K562 (cell line): Measurements from ENCODE around the gene MMP17. TPM values are rescaled to one million over a fixed set of nuclear protein-coding genes. Genes with fewer than 3 reads are reported as not detected.

Source experiments
- ATAC-seq: fragments of 200-7000 bp; cut with Tn5 transposase; 3 replicates; pipeline ENCODE4 v1.9.1; 2020; ENCODE audit warnings: moderate library complexity
- BruUV-seq: library from RNA; stranded (reverse); fragments of 400-500 nt; replicated peaks from 2 replicates; lab custom pipeline; 2021; lab: Mats Ljungman, UMichigan
- CTCF ChIA-PET: fragments of 300-600 bp; formaldehyde crosslinking; extraction: SDS; loops from one replicate; lab custom pipeline; 2021; ENCODE audit warnings: low intra/inter-chr PET ratio; lab: Yijun Ruan, JAX
- POLR2A ChIA-PET: fragments of 300-600, 350-650 bp; sonication (Branson Sonifier 250); formaldehyde crosslinking; extraction: SDS; loops from one replicate; lab custom pipeline; 2021; ENCODE audit warnings: antibody characterized with exemption, inconsistent platforms; lab: Yijun Ruan, JAX
- DNase-seq, 4 experiments: peaks; one replicate each; pipeline versions ENCODE4 v3.0.0 to v3.0.0-alpha.2; 2011 to 2018; ENCODE audit warnings: low spot score in 3 of 4, mixed read lengths in 3 of 4; ENCODE audit errors: extremely low read depth in 1 of 4
- FAIRE-seq: peaks from 2 replicates; lab custom pipeline; 2011; peaks lifted over from hg19 to GRCh38; lab: Jason Lieb, UNC
- H2AFZ ChIP-seq: 2 replicates; pipeline ENCODE4 v1.6.0; 2011; ENCODE audit warnings: low read depth, low read length, control low read depth, inconsistent platforms
- H3K27ac ChIP-seq: fragments of 200-600 bp; 3 replicates; pipeline ENCODE4 v1.8.0; 2011; ENCODE audit warnings: low read depth, mild to moderate bottlenecking, control low read depth, inconsistent platforms, low read length, moderate library complexity, mixed read lengths; ENCODE audit errors: extremely low read depth
- H3K27me3 ChIP-seq, 2 experiments: fragments of 300-600 bp in 1 of 2; 2 replicates in 1 of 2; 3 replicates in 1 of 2; pipeline versions ENCODE4 v1.6.0 to v1.8.0; 2011; ENCODE audit warnings: inconsistent platforms in 2 of 2, low read length in 2 of 2, mild to moderate bottlenecking in 1 of 2, mixed read lengths in 1 of 2, moderate library complexity in 1 of 2; ENCODE audit not compliant: control insufficient read depth in 2 of 2, insufficient read depth in 2 of 2
- H3K36me3 ChIP-seq: fragments of 300-600 bp; 3 replicates; pipeline ENCODE4 v1.8.0; 2011; ENCODE audit warnings: mild to moderate bottlenecking, low read length, inconsistent platforms; ENCODE audit not compliant: control insufficient read depth, insufficient read depth
- H3K4me1 ChIP-seq, 2 experiments: fragments of 200-600 bp in 1 of 2; replicated peaks in 1 of 2; 2 replicates in 1 of 2; 3 replicates in 1 of 2; pipeline versions ENCODE4 v1.5.1 to v1.8.0; 2011; ENCODE audit warnings: inconsistent platforms in 2 of 2, low read length in 2 of 2, mild to moderate bottlenecking in 1 of 2, mixed read lengths in 1 of 2, moderate library complexity in 1 of 2; ENCODE audit not compliant: control insufficient read depth in 2 of 2, insufficient read depth in 2 of 2
- H3K4me2 ChIP-seq: 2 replicates; pipeline ENCODE4 v1.6.1; 2011; ENCODE audit warnings: low read length, control low read depth, inconsistent platforms, mixed read lengths; ENCODE audit not compliant: insufficient read depth
- H3K4me3 ChIP-seq: fragments of 200-600 bp; sonication (generic), shearing (Covaris generic); 2 replicates; pipeline ENCODE4 v1.5.1; 2016; ENCODE audit warnings: control low read depth, inconsistent platforms
- H3K79me2 ChIP-seq: fragments of 200-600 bp; 3 replicates; pipeline ENCODE4 v1.8.0; 2011; ENCODE audit warnings: low read length, inconsistent platforms; ENCODE audit not compliant: control insufficient read depth, insufficient read depth
- H3K9ac ChIP-seq, 2 experiments: 2 replicates each; pipeline versions ENCODE4 v1.6.0 to v1.6.1; 2011; ENCODE audit warnings: low read depth in 2 of 2, low read length in 2 of 2, control low read depth in 1 of 2, inconsistent platforms in 1 of 2, mild to moderate bottlenecking in 1 of 2, mixed read lengths in 1 of 2; ENCODE audit not compliant: insufficient read depth in 1 of 2
- H3K9me1 ChIP-seq: one replicate; pipeline ENCODE4 v1.6.0; 2011; ENCODE audit warnings: inconsistent platforms, mild to moderate bottlenecking, low read length, moderate library complexity; ENCODE audit not compliant: control insufficient read depth, insufficient read depth
- H3K9me3 ChIP-seq: replicated peaks from 2 replicates; pipeline ENCODE4 v1.5.1; 2011; ENCODE audit warnings: low read depth, low read length, inconsistent platforms; ENCODE audit not compliant: control insufficient read depth, insufficient read depth
- H4K20me1 ChIP-seq: replicated peaks from 2 replicates; pipeline ENCODE4 v1.6.1; 2011; ENCODE audit warnings: low read length, inconsistent platforms, mixed read lengths; ENCODE audit not compliant: control insufficient read depth, insufficient read depth
- PTTG1 ChIP-seq: fragments of 450-650 bp; IDR thresholded peaks from 2 replicates; pipeline ENCODE4 v1.6.1; 2016; ENCODE audit warnings: low read depth, mild to moderate bottlenecking, missing genetic modification characterization, missing compliant biosample characterization
- ZBTB7A ChIP-seq: IDR thresholded peaks from 2 replicates; pipeline ENCODE4 v1.6.1; 2011; ENCODE audit warnings: low read depth, mild to moderate bottlenecking, low read length, moderate library complexity, borderline replicate concordance; ENCODE audit not compliant: control insufficient read depth
- ZNF408 ChIP-seq: fragments of 250-450 bp; sonication (Bioruptor Pico); IDR thresholded peaks from 2 replicates; pipeline ENCODE4 v1.4.0; 2020; ENCODE audit warnings: low read depth, mild to moderate bottlenecking, moderate library complexity
- WGBS: fragments of 100-300 bp; shearing (Covaris generic); methylation state at CpG from one replicate; pipeline ENCODE4 v1.1.6; 2016; ENCODE audit warnings: low coverage, mixed read lengths; ENCODE audit not compliant: insufficient coverage; ENCODE audit errors: missing lambda C conversion rate; 5-methylcytosine and 5-hydroxymethylcytosine counted together
- in situ Hi-C: fragments of 300-500 bp; cut with MboI; formaldehyde crosslinking; loops from 4 replicates; pipeline ENCODE4 v1.15.0; 2018; ENCODE audit warnings: inconsistent platforms, mixed read lengths
- intact Hi-C: fragments of 100-400 bp; cut with micrococcal nuclease; formaldehyde crosslinking; loops from 2 replicates; pipeline ENCODE4 v1.14.2; 2022
- polyA plus RNA-seq, 8 experiments: library from polyadenylated mRNA; depleted of rRNA in 4 of 8; stranded (reverse) in 5 of 8; unstranded in 3 of 8; fragments of >200 nt; fragmentation: Nextera tagmentation in 2 of 8; fragmentation: Illumina TruSeq in 1 of 8; extraction: Ambion mirVana in 2 of 8; extraction: Trizol in 1 of 8; gene quantifications; 2 replicates each; pipeline versions ENCODE4 v1.2.1 to v1.2.3, GENCODE V29; 2011 to 2014; ENCODE audit warnings: inconsistent platforms in 1 of 8, missing spikeins in 1 of 8
- total RNA-seq, 7 experiments: library from RNA; depleted of rRNA in 6 of 7; stranded (reverse); fragments of >200 nt in 6 of 7; fragmentation: Illumina TruSeq in 2 of 7; extraction: Trizol in 2 of 7; gene quantifications; 2 replicates each; pipeline versions ENCODE4 v1.2.1 to v1.2.3, GENCODE V29; 2011 to 2021; ENCODE audit warnings: low replicate concordance in 1 of 7
- TF ChIP-seq, protein P1 (sequence below): IDR thresholded peaks from 2 replicates; pipeline ENCODE4 v1.6.1; 2016; ENCODE audit warnings: missing genetic modification characterization, missing compliant biosample characterization
- TF ChIP-seq, protein P2 (sequence below): fragments of 450-650 bp; formaldehyde crosslinking; IDR thresholded peaks from 2 replicates; pipeline ENCODE4 v1.4.0; 2022; ENCODE audit warnings: missing genetic modification characterization

MMP17 gene
- total and polyA plus RNA-seq, 9 of the 15 experiments (the other 6 are each of a cell fraction or from before 2014, with no cell fraction given) = 1.1 to 21.2 (median 17.1) TPM; not detected in 2

- ChIA-PET POLR2A (interaction anchor here (0.8 to 1.8 kb wide), 4 partner anchors 11 to 255 kb away, joined by 3 to 4 read pairs (median 3); no protein-coding TSS in a partner anchor), CTCF (no interaction called here)
- Histone ChIP-seq H2AFZ (no peak overlapping the region), H3K9me1 (no peaks in the 10 kb centered on the region), H3K27ac (no peak overlapping the region), H3K4me3 (no peak overlapping the region), H3K27me3 (peaks cover 15 to 50% of the 10 kb centered on the region in 2 experiments), H3K4me1 (peaks cover 7 to 29% of the 10 kb centered on the region in 2 experiments; a peak in 4 of 5 replicates), H3K9me3 (no peaks in the 10 kb centered on the region)
- in situ Hi-C loops = loop anchor here (10.0 kb wide), 1 partner anchor 901 kb away; no protein-coding TSS in a partner anchor
- intact Hi-C loops = loop anchor here (10.0 kb wide), 1 partner anchor 911 kb away; no protein-coding TSS in a partner anchor
- 9% methylated on average over 18 of the region's 18 CpGs for WGBS
- FAIRE-seq = no peak
- no peak for DNase-seq
- TF ChIP-seq ZNF408 (CRISPR knock-in tag) (no peak), ZBTB7A (no peak), PTTG1 (tag) (no peak)
- TF ChIP-seq, protein P1, sequence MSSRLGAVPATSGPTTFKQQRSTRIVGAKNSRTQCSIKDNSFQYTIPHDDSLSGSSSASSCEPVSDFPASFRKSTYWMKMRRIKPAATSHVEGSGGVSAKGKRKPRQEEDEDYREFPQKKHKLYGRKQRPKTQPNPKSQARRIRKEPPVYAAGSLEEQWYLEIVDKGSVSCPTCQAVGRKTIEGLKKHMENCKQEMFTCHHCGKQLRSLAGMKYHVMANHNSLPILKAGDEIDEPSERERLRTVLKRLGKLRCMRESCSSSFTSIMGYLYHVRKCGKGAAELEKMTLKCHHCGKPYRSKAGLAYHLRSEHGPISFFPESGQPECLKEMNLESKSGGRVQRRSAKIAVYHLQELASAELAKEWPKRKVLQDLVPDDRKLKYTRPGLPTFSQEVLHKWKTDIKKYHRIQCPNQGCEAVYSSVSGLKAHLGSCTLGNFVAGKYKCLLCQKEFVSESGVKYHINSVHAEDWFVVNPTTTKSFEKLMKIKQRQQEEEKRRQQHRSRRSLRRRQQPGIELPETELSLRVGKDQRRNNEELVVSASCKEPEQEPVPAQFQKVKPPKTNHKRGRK (tag) = peak; percentile 81
- TF ChIP-seq, protein P2, sequence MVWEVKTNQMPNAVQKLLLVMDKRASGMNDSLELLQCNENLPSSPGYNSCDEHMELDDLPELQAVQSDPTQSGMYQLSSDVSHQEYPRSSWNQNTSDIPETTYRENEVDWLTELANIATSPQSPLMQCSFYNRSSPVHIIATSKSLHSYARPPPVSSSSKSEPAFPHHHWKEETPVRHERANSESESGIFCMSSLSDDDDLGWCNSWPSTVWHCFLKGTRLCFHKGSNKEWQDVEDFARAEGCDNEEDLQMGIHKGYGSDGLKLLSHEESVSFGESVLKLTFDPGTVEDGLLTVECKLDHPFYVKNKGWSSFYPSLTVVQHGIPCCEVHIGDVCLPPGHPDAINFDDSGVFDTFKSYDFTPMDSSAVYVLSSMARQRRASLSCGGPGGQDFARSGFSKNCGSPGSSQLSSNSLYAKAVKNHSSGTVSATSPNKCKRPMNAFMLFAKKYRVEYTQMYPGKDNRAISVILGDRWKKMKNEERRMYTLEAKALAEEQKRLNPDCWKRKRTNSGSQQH = 0 out of 2 replicates have a peak, but pooled peaks have one; percentile 22
- TF ChIP-seq, all 486 proteins: peak for 2
- ATAC-seq = no peak
- Histone ChIP-seq H3K36me3 (no peaks in the 10 kb centered on the region), H3K79me2 (peaks cover 17% of the 10 kb centered on the region), H3K4me2 (no peak overlapping the region), H4K20me1 (0 out of 2 replicates have a peak, but pooled peaks cover 5% of the 10 kb centered on the region), H3K9ac (0 out of 4 replicates have a peak overlapping the region, but pooled peaks of 1 of the 2 experiments have one; percentile 69)
- no TSS peak for BruUV-seq
Measured at GRCh38 chr12:131825146-131825892, 2.9 kb upstream of the MMP17 start.
